ENCODE data around the gene MAPK12.
A peak's percentile ranks its signal among the peaks of the same experiment; 100 is the strongest.

The MAPK12 gene

DNA sequence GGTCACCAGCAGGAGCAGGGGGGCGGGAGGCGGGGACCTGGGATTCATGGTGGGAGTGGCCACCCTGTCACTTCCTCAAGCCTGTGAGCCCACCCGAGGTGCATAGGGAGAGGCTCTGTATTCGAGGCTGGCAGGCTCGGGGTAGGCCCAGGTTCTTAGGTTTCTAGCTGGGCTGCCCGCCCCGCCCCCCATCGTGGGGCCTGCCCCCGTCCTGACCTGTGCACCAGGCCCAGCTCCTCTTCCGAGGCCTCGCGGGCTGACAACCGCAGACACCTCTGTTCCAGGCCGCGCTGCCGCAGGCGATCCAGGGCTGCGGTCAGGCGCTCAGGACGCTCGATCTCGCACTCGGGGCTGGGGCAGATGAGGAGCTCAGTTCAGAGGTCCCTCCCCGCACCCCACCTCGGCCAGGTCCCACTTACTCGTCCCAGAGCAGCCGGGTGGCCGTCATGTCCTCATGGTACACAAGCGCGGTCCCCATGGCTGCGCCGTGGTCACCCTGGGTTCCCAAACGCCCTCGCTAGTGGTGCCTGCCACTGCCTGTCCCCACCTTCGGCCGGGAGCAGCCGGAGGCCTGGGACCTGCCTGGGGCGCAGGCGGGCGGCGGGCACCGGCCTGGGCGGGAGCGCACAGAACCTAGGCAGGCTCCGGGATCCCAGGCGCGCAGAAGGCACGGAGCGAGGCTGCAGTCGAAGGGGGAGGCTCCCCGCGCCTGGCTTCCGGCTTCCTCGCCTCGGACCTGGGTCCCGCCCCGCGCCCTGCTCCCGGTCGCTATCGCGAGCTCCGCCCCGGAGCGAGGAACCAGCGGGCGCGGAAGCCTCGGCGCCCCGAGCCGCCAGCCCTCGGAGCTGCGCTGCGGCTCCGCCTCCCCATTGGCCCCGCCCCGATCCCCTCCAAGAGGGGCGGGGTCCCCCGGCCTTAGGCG is 10.7 kb downstream of the MAPK12 start, which contains the start of gene HDAC10:
Gene HDAC10 (minus strand): TSS at position 711 of the 922 bp plus-strand sequence. CDS start 233 bp downstream, at position 478.
- Mint-ChIP-seq H3K9me3 (no peaks in the 10 kb centered on the region), H3K4me3 (peak within 1 kb of the TSS; percentile 75 to 81 (median 78)), H3K4me1 (no peaks in the 10 kb centered on the region), H3K27me3 (ENCODE audit: low read depth) (no peaks in the 10 kb centered on the region), H3K36me3 (ENCODE audit: low read depth) (no peaks in the 10 kb centered on the region), H3K27ac (no peak within 1 kb of the TSS)
- TF ChIP-seq, protein P1, sequence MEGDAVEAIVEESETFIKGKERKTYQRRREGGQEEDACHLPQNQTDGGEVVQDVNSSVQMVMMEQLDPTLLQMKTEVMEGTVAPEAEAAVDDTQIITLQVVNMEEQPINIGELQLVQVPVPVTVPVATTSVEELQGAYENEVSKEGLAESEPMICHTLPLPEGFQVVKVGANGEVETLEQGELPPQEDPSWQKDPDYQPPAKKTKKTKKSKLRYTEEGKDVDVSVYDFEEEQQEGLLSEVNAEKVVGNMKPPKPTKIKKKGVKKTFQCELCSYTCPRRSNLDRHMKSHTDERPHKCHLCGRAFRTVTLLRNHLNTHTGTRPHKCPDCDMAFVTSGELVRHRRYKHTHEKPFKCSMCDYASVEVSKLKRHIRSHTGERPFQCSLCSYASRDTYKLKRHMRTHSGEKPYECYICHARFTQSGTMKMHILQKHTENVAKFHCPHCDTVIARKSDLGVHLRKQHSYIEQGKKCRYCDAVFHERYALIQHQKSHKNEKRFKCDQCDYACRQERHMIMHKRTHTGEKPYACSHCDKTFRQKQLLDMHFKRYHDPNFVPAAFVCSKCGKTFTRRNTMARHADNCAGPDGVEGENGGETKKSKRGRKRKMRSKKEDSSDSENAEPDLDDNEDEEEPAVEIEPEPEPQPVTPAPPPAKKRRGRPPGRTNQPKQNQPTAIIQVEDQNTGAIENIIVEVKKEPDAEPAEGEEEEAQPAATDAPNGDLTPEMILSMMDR (IDR thresholded peaks at IDR 0.05; ENCODE audit: unreplicated experiment in 3 of 3) = no peak

DNA sequence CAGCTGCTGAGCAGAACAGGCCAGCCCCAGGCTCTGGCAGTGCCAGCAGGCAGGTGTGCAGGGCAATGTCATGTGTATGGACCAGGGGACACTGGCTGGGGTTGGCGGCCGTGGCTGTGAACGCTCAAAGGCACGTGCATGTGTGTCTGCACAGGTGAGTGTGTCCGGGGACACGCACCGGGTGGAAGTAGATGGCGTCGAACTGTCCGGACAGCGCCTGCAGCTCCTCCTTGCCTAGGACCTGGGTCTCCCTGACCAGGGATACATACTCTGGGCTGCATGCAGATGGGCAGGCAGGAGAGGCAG is 11.3 kb downstream of the MAPK12 start:
- H3K9me3 Mint-ChIP-seq = no peaks in the 10 kb centered on the region
- peak overlapping the region; percentile 75 to 77 (median 75) for H3K4me3 Mint-ChIP-seq
- H3K36me3 Mint-ChIP-seq (ENCODE audit: low read depth) = no peaks in the 10 kb centered on the region
- TF ChIP-seq, protein P1 (IDR thresholded peaks at IDR 0.05; ENCODE audit: unreplicated experiment in 3 of 3) = no peak
- H3K4me1 Mint-ChIP-seq = no peaks in the 10 kb centered on the region
- no peaks in the 10 kb centered on the region for H3K27me3 Mint-ChIP-seq (ENCODE audit: low read depth)
- H3K27ac Mint-ChIP-seq = no peak overlapping the region

DNA sequence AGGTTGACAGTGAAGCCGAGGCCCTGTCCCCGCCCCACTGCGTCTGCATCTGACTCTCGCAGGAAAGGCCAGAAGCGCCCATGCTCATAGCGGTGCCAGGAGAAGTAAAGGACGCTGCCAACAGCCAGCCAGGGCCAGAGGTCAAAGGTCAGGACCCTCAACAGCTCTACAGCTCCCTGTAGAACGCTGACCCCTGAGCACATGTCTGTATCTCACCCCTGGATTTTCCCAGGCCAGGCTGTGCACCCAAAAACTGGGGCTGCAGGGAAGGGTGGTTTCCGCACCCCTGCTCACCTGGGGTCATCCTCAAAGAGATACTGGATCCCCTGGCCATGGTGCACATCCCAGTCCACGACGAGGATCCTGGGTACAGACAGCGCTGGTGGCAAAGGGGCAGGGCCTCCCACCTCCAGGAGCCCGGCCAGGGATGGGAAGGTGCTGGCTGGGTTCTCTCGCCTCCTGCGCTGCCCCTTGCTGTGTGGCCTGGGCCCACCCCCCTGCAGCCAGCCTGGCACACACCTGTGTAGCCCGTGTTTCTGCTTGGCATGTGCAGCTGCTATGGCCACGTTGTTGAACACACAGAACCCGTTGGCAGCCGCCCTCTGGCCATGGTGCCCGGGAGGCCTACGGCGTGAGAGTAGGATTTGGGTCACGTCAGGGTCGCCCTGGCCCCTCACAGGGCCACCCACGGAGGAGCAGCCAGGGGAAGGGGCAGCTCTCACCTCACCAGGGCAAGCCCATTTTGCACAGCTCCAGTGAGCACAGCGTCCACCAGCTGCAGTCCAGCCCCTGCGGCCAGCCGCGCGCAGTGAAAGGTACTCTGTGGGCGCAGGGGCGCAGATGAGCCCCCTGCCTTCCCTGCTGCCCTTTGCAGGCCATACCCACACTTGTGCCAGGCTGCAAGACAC is 11.9 kb downstream of the MAPK12 start:
- Mint-ChIP-seq H3K4me1 (peaks cover 5% of the 10 kb centered on the region), H3K27ac (no peak overlapping the region), H3K4me3 (peak overlapping the region; percentile 75 to 77 (median 75)), H3K27me3 (ENCODE audit: low read depth) (no peaks in the 10 kb centered on the region), H3K36me3 (ENCODE audit: low read depth) (no peaks in the 10 kb centered on the region), H3K9me3 (no peaks in the 10 kb centered on the region)
- TF ChIP-seq, protein P1 (IDR thresholded peaks at IDR 0.05; ENCODE audit: unreplicated experiment in 3 of 3) = no peak

DNA sequence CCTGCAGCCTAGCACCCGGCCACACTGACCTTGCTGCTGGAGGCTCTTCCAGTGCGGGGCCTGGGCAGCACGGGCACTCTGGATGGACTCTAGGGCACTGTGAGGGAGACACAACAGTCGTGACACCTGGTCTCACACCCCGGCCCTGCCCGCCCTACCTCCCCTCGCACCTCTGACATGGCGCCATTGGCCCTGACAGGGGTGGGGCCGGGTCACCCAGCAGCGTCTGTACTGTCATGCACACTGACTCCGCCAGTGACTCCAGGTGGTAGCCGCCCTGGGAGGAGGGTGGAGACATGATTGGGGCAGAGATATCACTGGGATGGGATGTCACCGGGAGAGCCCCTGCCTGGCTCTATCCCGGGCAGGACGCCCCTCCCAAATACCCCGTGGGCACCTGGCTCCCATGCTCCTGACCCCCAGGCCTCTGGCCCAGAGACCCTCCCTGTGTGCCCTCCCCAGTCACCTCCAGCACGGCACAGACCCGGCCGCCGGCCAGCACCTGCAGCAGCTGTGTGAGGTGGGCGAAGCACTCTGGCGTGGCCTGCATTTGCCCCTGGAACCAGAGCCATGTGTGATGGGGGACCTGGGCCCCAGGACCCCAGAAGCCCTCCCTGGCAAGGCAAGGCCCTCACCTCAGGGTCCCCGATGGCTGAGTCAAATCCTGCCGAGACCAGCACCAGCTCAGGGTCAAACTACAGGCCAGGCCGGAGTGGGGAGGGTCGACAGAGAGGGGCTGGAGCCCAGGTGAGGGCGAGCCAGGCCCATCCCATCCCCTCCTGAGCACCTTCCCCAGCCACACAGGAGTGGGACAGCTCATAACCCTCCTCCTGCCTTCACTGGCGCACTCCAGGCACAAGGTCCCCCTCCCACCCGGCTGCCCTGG is 13.0 kb downstream of the MAPK12 start:
- peaks cover 5% of the 10 kb centered on the region for H3K4me1 Mint-ChIP-seq
- H3K36me3 Mint-ChIP-seq (ENCODE audit: low read depth) = no peaks in the 10 kb centered on the region
- peak overlapping the region; percentile 71 to 76 (median 74) for H3K4me3 Mint-ChIP-seq
- H3K9me3 Mint-ChIP-seq = no peaks in the 10 kb centered on the region
- H3K27me3 Mint-ChIP-seq (ENCODE audit: low read depth) = no peaks in the 10 kb centered on the region
- TF ChIP-seq, protein P1 (IDR thresholded peaks at IDR 0.05; ENCODE audit: unreplicated experiment in 3 of 3) = no peak
- no peak overlapping the region for H3K27ac Mint-ChIP-seq

DNA sequence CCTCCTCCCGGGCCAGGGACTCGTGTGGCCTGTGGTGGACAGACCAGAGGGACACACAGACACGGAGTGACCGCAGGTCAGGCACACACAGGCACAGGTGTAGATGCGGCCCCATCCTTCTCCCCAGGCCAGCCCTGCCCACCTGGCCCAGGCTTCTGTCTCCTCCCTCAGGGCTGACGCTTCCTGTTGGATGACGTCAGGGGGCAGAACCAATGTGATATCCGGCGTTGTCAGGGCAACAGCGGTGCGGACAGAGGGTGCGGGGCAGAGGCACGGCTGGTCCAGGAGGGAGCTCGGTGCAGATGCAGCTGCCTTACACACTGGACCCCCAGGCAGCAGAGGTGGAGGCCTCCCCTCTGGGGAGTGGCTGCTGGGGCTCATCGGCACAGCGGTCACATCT is 13.7 kb downstream of the MAPK12 start:
- H3K27me3 Mint-ChIP-seq (ENCODE audit: low read depth) = no peaks in the 10 kb centered on the region
- peak overlapping the region; percentile 71 to 76 (median 74) for H3K4me3 Mint-ChIP-seq
- H3K4me1 Mint-ChIP-seq = peaks cover 5% of the 10 kb centered on the region
- H3K27ac Mint-ChIP-seq = peak overlapping the region in 1 of 3 experiments; percentile 45
- H3K9me3 Mint-ChIP-seq = no peaks in the 10 kb centered on the region
- TF ChIP-seq, protein P1 (IDR thresholded peaks at IDR 0.05; ENCODE audit: unreplicated experiment in 3 of 3) = no peak
- H3K36me3 Mint-ChIP-seq (ENCODE audit: low read depth) = no peaks in the 10 kb centered on the region
